ENCODE data around the gene AKAP13.
"Not testable (repeated sequence)": the region's sequence is repeated elsewhere in the genome, so short reads cannot be mapped to it uniquely, and the experiment has no call there.

The AKAP13 gene

DNA sequence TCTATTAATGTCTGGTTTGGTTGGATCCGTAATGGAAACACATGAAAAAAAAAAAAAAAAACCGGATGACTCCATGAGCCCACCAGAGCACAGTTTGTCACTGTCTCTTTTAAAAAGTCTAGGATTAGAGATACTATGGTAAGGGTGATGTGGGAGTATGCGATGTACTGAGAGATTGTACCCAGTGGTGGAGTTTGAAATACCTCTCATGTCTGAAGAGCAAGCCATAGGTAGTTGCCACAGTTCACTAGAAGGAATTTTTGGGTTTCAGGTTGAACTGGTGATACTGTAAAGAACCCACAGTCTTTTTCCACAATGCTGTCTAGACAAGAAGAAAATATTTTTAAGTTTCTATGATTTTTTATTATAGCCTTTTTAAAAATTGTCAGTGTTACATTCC, 281.5 kb downstream of the AKAP13 start:
- Histone ChIP-seq H2AFZ (no peak overlapping the region), H3K36me3 (ENCODE audit: control insufficient read depth, insufficient read depth, low read length) (no peaks in the 10 kb centered on the region), H3K4me3 (ENCODE audit: low read depth, low read length) (no peak overlapping the region), H3K27me3 (ENCODE audit: control insufficient read depth, insufficient read depth, low read length) (no peaks in the 10 kb centered on the region), H3K27ac (no peak overlapping the region), H3K4me1 (no peaks in the 10 kb centered on the region), H3K9me3 (ENCODE audit: control insufficient read depth, low read length) (no peaks in the 10 kb centered on the region), H3K4me2 (ENCODE audit: low read length) (no peak overlapping the region), H3K79me2 (no peaks in the 10 kb centered on the region), H3K9ac (no peak overlapping the region)
- TF ChIP-seq, protein P1, sequence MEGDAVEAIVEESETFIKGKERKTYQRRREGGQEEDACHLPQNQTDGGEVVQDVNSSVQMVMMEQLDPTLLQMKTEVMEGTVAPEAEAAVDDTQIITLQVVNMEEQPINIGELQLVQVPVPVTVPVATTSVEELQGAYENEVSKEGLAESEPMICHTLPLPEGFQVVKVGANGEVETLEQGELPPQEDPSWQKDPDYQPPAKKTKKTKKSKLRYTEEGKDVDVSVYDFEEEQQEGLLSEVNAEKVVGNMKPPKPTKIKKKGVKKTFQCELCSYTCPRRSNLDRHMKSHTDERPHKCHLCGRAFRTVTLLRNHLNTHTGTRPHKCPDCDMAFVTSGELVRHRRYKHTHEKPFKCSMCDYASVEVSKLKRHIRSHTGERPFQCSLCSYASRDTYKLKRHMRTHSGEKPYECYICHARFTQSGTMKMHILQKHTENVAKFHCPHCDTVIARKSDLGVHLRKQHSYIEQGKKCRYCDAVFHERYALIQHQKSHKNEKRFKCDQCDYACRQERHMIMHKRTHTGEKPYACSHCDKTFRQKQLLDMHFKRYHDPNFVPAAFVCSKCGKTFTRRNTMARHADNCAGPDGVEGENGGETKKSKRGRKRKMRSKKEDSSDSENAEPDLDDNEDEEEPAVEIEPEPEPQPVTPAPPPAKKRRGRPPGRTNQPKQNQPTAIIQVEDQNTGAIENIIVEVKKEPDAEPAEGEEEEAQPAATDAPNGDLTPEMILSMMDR (IDR thresholded peaks at IDR 0.05) = no peak

DNA sequence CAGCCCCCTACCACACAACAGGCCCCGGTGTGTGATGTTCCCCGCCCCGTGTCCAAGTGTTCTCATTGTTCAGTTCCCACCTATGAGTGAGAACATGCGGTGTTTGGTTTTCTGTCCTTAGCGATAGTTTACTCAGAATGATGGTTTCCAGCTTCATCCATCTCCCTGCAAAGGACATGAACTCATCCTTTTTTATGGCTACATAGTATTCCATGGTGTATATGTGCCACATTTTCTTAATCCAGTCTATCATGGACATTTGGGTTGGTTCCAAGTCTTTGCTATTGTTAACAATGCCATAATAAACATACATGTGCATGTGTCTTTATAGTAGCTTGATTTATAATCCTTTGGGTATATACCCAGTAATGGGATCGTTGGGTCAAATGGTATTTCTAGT, 285.3 kb downstream of the AKAP13 start:
- H3K4me2 ChIP-seq (ENCODE audit: low read length); H3K27me3 ChIP-seq (ENCODE audit: control insufficient read depth, insufficient read depth, low read length); H3K27ac ChIP-seq; H3K9ac ChIP-seq; H3K4me1 ChIP-seq; H3K36me3 ChIP-seq (ENCODE audit: control insufficient read depth, insufficient read depth, low read length); H3K4me3 ChIP-seq (ENCODE audit: low read depth, low read length); H3K79me2 ChIP-seq; H3K9me3 ChIP-seq (ENCODE audit: control insufficient read depth, low read length); H2AFZ ChIP-seq: not testable (repeated sequence)

DNA sequence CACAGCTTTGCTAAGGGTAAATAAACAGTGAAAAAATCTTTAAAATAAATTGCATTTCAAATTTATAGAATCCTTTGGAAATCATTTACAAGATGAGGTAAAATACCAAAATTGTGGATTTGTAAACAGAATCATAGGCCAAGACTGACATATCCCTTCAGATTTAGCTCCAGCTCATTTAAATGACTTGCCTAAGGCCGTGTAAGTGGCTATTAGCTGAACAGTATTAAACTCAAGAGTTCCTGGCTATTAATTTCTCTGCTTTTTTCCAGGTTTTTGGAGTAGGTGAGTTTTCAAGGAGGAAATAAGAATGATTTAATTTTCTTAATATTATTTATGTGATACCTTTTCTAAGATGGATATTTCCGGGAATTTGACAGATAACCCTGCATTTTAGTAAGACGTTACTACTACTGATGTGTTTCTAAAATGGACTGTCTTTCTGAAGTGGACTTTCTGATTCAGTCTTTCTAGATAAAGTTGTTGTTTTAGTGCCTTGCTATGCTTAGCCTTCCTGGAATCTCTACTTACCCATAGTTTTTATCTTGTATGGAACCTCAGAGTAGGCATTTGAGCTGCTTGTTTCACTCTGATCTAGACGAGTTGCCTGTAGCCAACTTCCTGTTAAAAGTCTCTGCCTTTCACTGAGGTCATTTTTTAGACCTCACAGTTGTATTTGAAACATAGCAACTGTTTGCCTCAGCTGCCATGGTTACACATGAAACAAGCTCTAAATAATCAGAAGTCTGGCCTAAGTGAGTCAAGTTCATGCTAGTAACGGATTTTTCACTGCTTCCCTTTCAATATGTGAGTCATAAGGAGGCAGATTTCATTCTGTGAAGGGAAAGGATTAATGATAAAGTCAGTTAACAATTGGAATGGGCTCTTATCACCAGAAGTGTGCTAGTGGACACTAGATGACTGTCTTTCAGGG, 287.4 kb downstream of the AKAP13 start:
- Histone ChIP-seq H3K4me1 (peaks cover 3% of the 10 kb centered on the region), H3K36me3 (ENCODE audit: control insufficient read depth, insufficient read depth, low read length) (no peaks in the 10 kb centered on the region), H3K4me3 (ENCODE audit: low read depth, low read length) (no peak overlapping the region), H3K79me2 (no peaks in the 10 kb centered on the region), H3K4me2 (ENCODE audit: low read length) (no peak overlapping the region), H3K27me3 (ENCODE audit: control insufficient read depth, insufficient read depth, low read length) (no peaks in the 10 kb centered on the region), H3K9me3 (ENCODE audit: control insufficient read depth, low read length) (no peaks in the 10 kb centered on the region), H3K27ac (peak overlapping the region; percentile 80), H3K9ac (no peak overlapping the region), H2AFZ (no peak overlapping the region)
- TF ChIP-seq, protein P1 (IDR thresholded peaks at IDR 0.05) = no peak

DNA sequence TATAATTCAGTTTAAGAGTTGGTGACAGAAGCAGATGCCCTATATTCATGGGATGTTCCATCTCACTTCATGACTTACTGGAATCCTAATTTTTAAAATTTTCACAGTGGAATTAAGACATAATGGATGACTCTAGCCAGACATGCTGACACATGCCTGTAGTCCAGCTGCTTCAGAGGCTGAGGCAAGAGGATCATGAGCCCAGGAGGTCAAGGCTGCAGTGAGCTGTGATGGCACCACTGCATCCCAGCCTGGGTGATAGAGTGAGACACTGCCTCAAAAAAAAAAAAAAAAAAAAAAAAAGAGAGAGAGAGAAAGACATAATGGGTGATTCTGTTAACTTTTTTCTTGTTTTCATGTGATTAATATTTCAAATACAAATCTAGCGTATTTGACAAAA, 290.8 kb downstream of the AKAP13 start:
- no peak overlapping the region for H3K27ac ChIP-seq
- no peaks in the 10 kb centered on the region for H3K9me3 ChIP-seq (ENCODE audit: control insufficient read depth, low read length)
- peaks cover 3% of the 10 kb centered on the region for H3K4me1 ChIP-seq
- H3K9ac ChIP-seq = no peak overlapping the region
- no peaks in the 10 kb centered on the region for H3K27me3 ChIP-seq (ENCODE audit: control insufficient read depth, insufficient read depth, low read length)
- TF ChIP-seq, protein P1 (IDR thresholded peaks at IDR 0.05) = no peak
- H2AFZ ChIP-seq = no peak overlapping the region
- no peaks in the 10 kb centered on the region for H3K79me2 ChIP-seq
- no peaks in the 10 kb centered on the region for H3K36me3 ChIP-seq (ENCODE audit: control insufficient read depth, insufficient read depth, low read length)
- H3K4me3 ChIP-seq (ENCODE audit: low read depth, low read length) = no peak overlapping the region
- no peak overlapping the region for H3K4me2 ChIP-seq (ENCODE audit: low read length)

DNA sequence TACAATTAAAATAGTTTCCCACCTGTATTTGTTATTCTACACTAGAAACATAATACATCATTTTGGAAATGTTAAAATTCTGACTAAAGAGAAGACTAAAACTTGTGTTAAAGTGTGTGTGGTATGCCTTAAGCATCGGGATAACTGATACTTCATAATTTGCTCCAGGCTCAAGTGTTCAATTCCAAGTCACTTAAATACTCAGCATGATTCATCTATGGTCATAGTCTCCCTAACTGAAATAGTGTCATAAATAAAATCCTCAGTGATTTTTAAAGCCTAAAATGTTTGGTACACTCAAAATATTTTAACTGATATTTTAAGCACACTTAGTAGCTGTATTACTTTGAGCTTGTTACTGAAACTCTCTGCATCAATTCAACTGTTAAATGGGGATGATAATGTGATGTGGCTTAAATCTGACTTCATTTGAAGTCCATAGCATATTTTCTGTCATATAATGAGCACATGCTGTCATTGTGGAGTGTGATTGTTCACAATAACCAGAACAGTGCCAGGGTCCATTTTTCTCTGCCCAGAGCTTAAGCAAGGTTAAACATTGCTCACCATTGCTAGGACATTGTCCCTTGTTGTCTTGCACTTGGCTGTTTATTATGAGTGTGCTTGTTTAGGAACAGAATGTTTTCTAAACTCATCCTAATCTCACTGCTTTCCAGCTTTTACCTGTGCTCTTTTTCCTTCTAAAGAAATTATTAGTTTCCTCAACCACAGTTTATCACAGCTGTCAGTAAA, 292.1 kb downstream of the AKAP13 start:
- H3K4me1 ChIP-seq = peaks cover 3% of the 10 kb centered on the region
- no peaks in the 10 kb centered on the region for H3K36me3 ChIP-seq (ENCODE audit: control insufficient read depth, insufficient read depth, low read length)
- H3K79me2 ChIP-seq = no peaks in the 10 kb centered on the region

More for the DNA sequence above, 292.1 kb downstream of the AKAP13 start:
- Histone ChIP-seq H3K9me3 (ENCODE audit: control insufficient read depth, low read length) (no peaks in the 10 kb centered on the region), H3K9ac (no peak overlapping the region), H2AFZ (no peak overlapping the region), H3K4me2 (ENCODE audit: low read length) (no peak overlapping the region), H3K27me3 (ENCODE audit: control insufficient read depth, insufficient read depth, low read length) (no peaks in the 10 kb centered on the region), H3K4me3 (ENCODE audit: low read depth, low read length) (no peak overlapping the region), H3K27ac (peak overlapping the region; percentile 4)
- TF ChIP-seq, protein P1 (IDR thresholded peaks at IDR 0.05) = no peak

All from parathyroid adenoma (tissue), 2 donors.